Hematopoietic multipotent progenitor cell (in vitro differentiated cells): ENCODE results near the gene APLF. TPM values are rescaled to one million over a fixed set of nuclear protein-coding genes. Genes with fewer than 3 reads are reported as not detected.
"Not testable (repeated sequence)": the region's sequence is repeated elsewhere in the genome, so short reads cannot be mapped to it uniquely, and the experiment has no call there.

Source experiments
- DNase-seq, 3 donors: peaks; one replicate each; pipeline ENCODE4 v3.0.0-alpha.2; 2011 to 2015; ENCODE audit warnings: low read depth in 2 of 3, low spot score in 2 of 3
- total RNA-seq: library from RNA; depleted of rRNA; stranded (reverse); fragments of >200 nt; gene quantifications from one replicate; pipeline ENCODE4 v1.2.3, GENCODE V29; 2012

APLF gene
- total RNA-seq, 1 donor, result 5.4 TPM

- DNase-seq, result peak; percentile 65 to 97 (median 95)
These were observed 26.0 kb upstream of the APLF start for GRCh38 chr2:68441179-68441993.

- DNase-seq, result no peak
These were observed 25.4 kb upstream of the APLF start for GRCh38 chr2:68441994-68442322.

- DNase-seq, result not testable (repeated sequence)
These were observed 21.0 kb upstream of the APLF start for GRCh38 chr2:68446425-68446824.

GRCh38 chr2:68447118-68447517 is 20.3 kb upstream of the APLF start:
- no peak for DNase-seq

GRCh38 chr2:68448671-68449653 is 18.4 kb upstream of the APLF start:
- peak in 1 of 3 donors; percentile 28 for DNase-seq

- peak in 1 of 3 donors; percentile 46 for DNase-seq
These were observed 15.1 kb upstream of the APLF start for GRCh38 chr2:68452158-68452900.

- DNase-seq, result no peak
These were observed 13.5 kb upstream of the APLF start for GRCh38 chr2:68453761-68454360.

- DNase-seq, result no peak
These were observed 12.7 kb upstream of the APLF start for GRCh38 chr2:68454719-68455118.

GRCh38 chr2:68456198-68456597 is 11.2 kb upstream of the APLF start:
- DNase-seq, result no peak

GRCh38 chr2:68458981-68459380 is 8.4 kb upstream of the APLF start:
- no peak for DNase-seq

- DNase-seq, result peak in 2 of 3 donors; percentile 55 to 78
These were observed 4.0 kb upstream of the APLF start for GRCh38 chr2:68463287-68463877.

GRCh38 chr2:68464651-68465050 is 2.7 kb upstream of the APLF start:
- no peak for DNase-seq

GRCh38 chr2:68465081-68465916 is 2.1 kb upstream of the APLF start:
- peak in 1 of 3 donors; percentile 19 for DNase-seq

GRCh38 chr2:68466361-68466777 is 1.0 kb upstream of the APLF start:
- peak; percentile 49 to 81 (median 71) for DNase-seq

GRCh38 chr2:68466778-68467076 is 658 bp upstream of the APLF start:
- DNase-seq, result no peak

GRCh38 chr2:68468801-68469200 is 1.4 kb downstream of the APLF start:
- DNase-seq, result no peak

- no peak for DNase-seq
These were observed 2.5 kb downstream of the APLF start for GRCh38 chr2:68469935-68470334.

- DNase-seq, result no peak
These were observed 4.0 kb downstream of the APLF start for GRCh38 chr2:68471385-68471784.

GRCh38 chr2:68472796-68473414 is 5.5 kb downstream of the APLF start:
- no peak for DNase-seq
